ENCODE measurements around the gene DEGS1.

- TF ChIP-seq EZH2 (IDR thresholded peaks at IDR 0.05; ENCODE audit: borderline replicate concordance, low read length) (no peak), CTCF (conservative IDR thresholded peaks at IDR 0.05 in 1 of 2, IDR thresholded peaks at IDR 0.05 in 1 of 2; ENCODE audit: extremely low read depth in 1 of 2, insufficient read depth in 1 of 2, low read depth in 1 of 2, low read length in 2 of 2) (no peak)
Measured at GRCh38 chr1:224159541-224159940, 23.5 kb upstream of the DEGS1 start.
